K562 (cell line): ENCODE measurements around the gene GGNBP2. TPM values are rescaled to one million over a fixed set of nuclear protein-coding genes. Genes with fewer than 3 reads are reported as not detected.

Experiments used
- KLF16 ChIP-seq: IDR thresholded peaks from 2 replicates; pipeline ENCODE4 v1.6.1; 2016; ENCODE audit warnings: antibody characterized with exemption
- MTA3 ChIP-seq: fragments of 450-650 bp; formaldehyde crosslinking; IDR thresholded peaks from 2 replicates; pipeline ENCODE4 v1.6.1; 2017; ENCODE audit warnings: mild to moderate bottlenecking, borderline replicate concordance
- PTRF ChIP-seq: fragments of 450-650 bp; IDR thresholded peaks from 2 replicates; pipeline ENCODE4 v1.6.1; 2016; ENCODE audit warnings: mild to moderate bottlenecking, missing genetic modification characterization, missing compliant biosample characterization
- RB1 ChIP-seq: fragments of 450-650 bp; IDR thresholded peaks from 2 replicates; pipeline ENCODE4 v1.6.1; 2017; ENCODE audit warnings: low read depth, mild to moderate bottlenecking
- RBM14 ChIP-seq: fragments of 200-400 bp; formaldehyde crosslinking; IDR thresholded peaks from 2 replicates; pipeline ENCODE4 v1.6.1; 2018; ENCODE audit warnings: low read depth, mild to moderate bottlenecking, low read length, moderate library complexity, borderline replicate concordance; ENCODE audit not compliant: insufficient read depth
- TEAD4 ChIP-seq, 2 experiments: sonication (generic) in 1 of 2; formaldehyde crosslinking in 1 of 2; IDR thresholded peaks; 2 replicates each; pipeline versions ENCODE4 v1.6.1 to v1.8.0; 2012 to 2022; ENCODE audit warnings: borderline replicate concordance in 1 of 2, inconsistent platforms in 1 of 2, low read length in 1 of 2, mild to moderate bottlenecking in 1 of 2, missing genetic modification reagents in 1 of 2
- ZBTB49 ChIP-seq: sonication (generic); formaldehyde crosslinking; IDR thresholded peaks from 2 replicates; pipeline ENCODE4 v1.8.0; 2022; ENCODE audit warnings: missing genetic modification reagents, mild to moderate bottlenecking, borderline replicate concordance
- ZMIZ1 ChIP-seq, 2 experiments: fragments of 150-350 bp in 1 of 2; IDR thresholded peaks; 2 replicates each; pipeline ENCODE4 v1.6.1; 2012 to 2016; ENCODE audit warnings: low read depth in 2 of 2, low read length in 2 of 2, mild to moderate bottlenecking in 1 of 2, moderate library complexity in 1 of 2
- ZNF583 ChIP-seq: fragments of 250-450 bp; sonication (Bioruptor Pico); IDR thresholded peaks from 2 replicates; pipeline ENCODE4 v1.4.0; 2020
- ZNF655 ChIP-seq: fragments of 250-450 bp; sonication (Bioruptor Pico); IDR thresholded peaks from 2 replicates; pipeline ENCODE4 v1.5.0; 2021
- polyA plus RNA-seq, 8 experiments: library from polyadenylated mRNA; depleted of rRNA in 4 of 8; stranded (reverse) in 5 of 8; unstranded in 3 of 8; fragments of >200 nt; fragmentation: Nextera tagmentation in 2 of 8; fragmentation: Illumina TruSeq in 1 of 8; extraction: Ambion mirVana in 2 of 8; extraction: Trizol in 1 of 8; gene quantifications; 2 replicates each; pipeline versions ENCODE4 v1.2.1 to v1.2.3, GENCODE V29; 2011 to 2014; ENCODE audit warnings: inconsistent platforms in 1 of 8, missing spikeins in 1 of 8
- total RNA-seq, 7 experiments: library from RNA; depleted of rRNA in 6 of 7; stranded (reverse); fragments of >200 nt in 6 of 7; fragmentation: Illumina TruSeq in 2 of 7; extraction: Trizol in 2 of 7; gene quantifications; 2 replicates each; pipeline versions ENCODE4 v1.2.1 to v1.2.3, GENCODE V29; 2011 to 2021; ENCODE audit warnings: low replicate concordance in 1 of 7
- TF ChIP-seq, protein P1 (sequence below): sonication (generic); formaldehyde crosslinking; IDR thresholded peaks from 2 replicates; pipeline ENCODE4 v1.8.0; 2022; ENCODE audit warnings: mild to moderate bottlenecking, missing genetic modification reagents
- TF ChIP-seq, protein P2 (sequence below): fragments of 150-350 bp; conservative IDR thresholded peaks from 2 replicates; pipeline ENCODE4 v1.6.1; 2014; ENCODE audit warnings: low read length

The GGNBP2 gene
- total and polyA plus RNA-seq, 9 of the 15 experiments (the other 6 are each of a cell fraction or from before 2014, with no cell fraction given), result 35.7 to 96.6 (median 64.1) TPM

GRCh38 chr17:36498560-36499300 lies 46.0 kb upstream of the GGNBP2 start (continued):
- TF ChIP-seq ZMIZ1 (IDR thresholded peaks at IDR 0.05; ENCODE audit: low read depth in 2 of 2, low read length in 2 of 2), result no peak
- no peak for TF ChIP-seq KLF16
- TF ChIP-seq, protein P1, sequence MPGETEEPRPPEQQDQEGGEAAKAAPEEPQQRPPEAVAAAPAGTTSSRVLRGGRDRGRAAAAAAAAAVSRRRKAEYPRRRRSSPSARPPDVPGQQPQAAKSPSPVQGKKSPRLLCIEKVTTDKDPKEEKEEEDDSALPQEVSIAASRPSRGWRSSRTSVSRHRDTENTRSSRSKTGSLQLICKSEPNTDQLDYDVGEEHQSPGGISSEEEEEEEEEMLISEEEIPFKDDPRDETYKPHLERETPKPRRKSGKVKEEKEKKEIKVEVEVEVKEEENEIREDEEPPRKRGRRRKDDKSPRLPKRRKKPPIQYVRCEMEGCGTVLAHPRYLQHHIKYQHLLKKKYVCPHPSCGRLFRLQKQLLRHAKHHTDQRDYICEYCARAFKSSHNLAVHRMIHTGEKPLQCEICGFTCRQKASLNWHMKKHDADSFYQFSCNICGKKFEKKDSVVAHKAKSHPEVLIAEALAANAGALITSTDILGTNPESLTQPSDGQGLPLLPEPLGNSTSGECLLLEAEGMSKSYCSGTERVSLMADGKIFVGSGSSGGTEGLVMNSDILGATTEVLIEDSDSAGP (CRISPR knock-in tag), result no peak
- TF ChIP-seq MTA3, result no peak
- TF ChIP-seq TEAD4 (IDR thresholded peaks at IDR 0.05; ENCODE audit: low read length), result no peak
- no peak for TF ChIP-seq TEAD4 (CRISPR knock-in tag; IDR thresholded peaks at IDR 0.05; ENCODE audit: borderline replicate concordance)
- TF ChIP-seq ZBTB49 (CRISPR knock-in tag), result no peak
- no peak for TF ChIP-seq PTRF
- TF ChIP-seq, protein P2, sequence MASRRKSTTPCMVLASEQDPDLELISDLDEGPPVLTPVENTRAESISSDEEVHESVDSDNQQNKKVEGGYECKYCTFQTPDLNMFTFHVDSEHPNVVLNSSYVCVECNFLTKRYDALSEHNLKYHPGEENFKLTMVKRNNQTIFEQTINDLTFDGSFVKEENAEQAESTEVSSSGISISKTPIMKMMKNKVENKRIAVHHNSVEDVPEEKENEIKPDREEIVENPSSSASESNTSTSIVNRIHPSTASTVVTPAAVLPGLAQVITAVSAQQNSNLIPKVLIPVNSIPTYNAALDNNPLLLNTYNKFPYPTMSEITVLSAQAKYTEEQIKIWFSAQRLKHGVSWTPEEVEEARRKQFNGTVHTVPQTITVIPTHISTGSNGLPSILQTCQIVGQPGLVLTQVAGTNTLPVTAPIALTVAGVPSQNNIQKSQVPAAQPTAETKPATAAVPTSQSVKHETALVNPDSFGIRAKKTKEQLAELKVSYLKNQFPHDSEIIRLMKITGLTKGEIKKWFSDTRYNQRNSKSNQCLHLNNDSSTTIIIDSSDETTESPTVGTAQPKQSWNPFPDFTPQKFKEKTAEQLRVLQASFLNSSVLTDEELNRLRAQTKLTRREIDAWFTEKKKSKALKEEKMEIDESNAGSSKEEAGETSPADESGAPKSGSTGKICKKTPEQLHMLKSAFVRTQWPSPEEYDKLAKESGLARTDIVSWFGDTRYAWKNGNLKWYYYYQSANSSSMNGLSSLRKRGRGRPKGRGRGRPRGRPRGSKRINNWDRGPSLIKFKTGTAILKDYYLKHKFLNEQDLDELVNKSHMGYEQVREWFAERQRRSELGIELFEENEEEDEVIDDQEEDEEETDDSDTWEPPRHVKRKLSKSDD, result no peak
- no peak for TF ChIP-seq RB1
- no peak for TF ChIP-seq ZNF583 (CRISPR knock-in tag)
- no peak for TF ChIP-seq ZNF655
- no peak for TF ChIP-seq RBM14
